Right lobe of liver (tissue), 4 donors: Measurements from ENCODE around the gene ERBB4.

Experiments used
- CTCF ChIP-seq, 4 donors: fragments of 200-600 bp in 3 of 4; fragments of 450-650 bp in 1 of 4; IDR thresholded peaks; one replicate each; pipeline versions ENCODE4 v1.5.1 to v1.8.0; 2016 to 2022; ENCODE audit warnings: antibody characterized with exemption in 4 of 4, mild to moderate bottlenecking in 2 of 4
- POLR2A ChIP-seq: fragments of 450-650 bp; IDR thresholded peaks from one replicate; pipeline ENCODE4 v1.6.1; 2017; ENCODE audit warnings: antibody characterized with exemption, mild to moderate bottlenecking
- donor health status: DM: no; HTN: no; CAD: no.
- donor health status: DM: no; HTN: no; CAD: no.
- donor health status: DM: no; HTN: yes; CAD: no.

DNA sequence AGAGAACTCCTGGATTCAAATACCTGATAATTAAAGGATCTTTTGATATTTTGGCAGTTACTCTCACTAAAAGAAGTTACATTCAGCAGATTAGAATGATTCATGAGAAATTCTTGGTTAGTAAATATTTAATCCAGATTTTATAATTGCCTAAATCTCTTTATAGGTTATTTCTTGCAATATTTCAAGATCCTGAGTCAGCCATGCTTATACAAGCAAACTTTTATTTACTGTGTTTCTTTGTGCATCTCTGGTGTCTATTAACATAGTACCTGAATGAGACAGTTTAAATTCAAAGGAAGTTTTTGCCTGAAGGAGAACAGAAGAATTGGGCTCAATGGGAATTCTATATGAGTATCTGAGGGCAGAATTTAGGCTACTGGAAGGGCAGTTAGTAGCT is 249.3 kb downstream of the ERBB4 start:
- no peak for TF ChIP-seq POLR2A
- TF ChIP-seq CTCF (IDR thresholded peaks at IDR 0.05) = no peak
